LoVo (cell line): Measurements from ENCODE around the gene SPATS2L.

Experiments
- DNase-seq: peaks from one replicate; pipeline ENCODE4 v3.0.0-alpha.2; 2016; ENCODE audit warnings: low spot score

SPATS2L gene

DNA sequence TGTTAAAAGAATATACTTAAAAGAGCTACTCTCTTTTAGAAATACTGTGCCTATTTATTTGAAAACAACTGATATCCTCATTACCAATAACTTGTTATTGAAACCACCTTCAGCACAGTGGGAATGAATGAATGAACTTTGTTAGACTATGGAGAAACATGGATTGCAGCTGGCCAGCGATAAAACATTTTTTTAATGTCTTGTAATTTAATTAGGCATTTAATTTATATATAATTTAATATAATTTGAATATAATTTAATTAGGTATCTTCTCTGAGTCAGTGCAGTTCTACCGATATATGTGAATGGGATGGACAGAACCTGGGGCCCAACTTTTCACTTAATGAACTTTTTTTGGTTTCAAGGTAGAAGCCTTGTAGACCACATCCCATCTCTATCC lies 109.0 kb downstream of the SPATS2L start:
- no peak for DNase-seq

DNA sequence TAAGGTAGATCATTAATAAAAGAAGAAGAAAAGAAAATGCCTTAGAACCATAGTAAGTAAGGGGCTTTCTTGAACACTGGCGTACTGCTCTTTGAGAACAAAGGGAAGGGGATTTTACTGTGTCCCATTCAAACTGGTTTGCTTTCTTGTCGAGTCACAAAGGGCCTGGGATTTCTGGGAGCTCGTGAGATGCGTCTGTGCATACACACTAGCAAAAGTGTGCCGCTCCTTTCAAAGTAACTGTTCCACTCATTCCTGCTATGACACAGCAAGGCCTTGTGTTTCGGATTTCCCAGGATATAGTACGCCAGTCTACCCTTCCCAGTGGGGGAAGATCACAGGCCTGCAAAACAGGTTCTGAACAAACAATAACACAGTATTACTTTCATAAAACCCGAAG lies 110.4 kb downstream of the SPATS2L start:
- no peak for DNase-seq

DNA sequence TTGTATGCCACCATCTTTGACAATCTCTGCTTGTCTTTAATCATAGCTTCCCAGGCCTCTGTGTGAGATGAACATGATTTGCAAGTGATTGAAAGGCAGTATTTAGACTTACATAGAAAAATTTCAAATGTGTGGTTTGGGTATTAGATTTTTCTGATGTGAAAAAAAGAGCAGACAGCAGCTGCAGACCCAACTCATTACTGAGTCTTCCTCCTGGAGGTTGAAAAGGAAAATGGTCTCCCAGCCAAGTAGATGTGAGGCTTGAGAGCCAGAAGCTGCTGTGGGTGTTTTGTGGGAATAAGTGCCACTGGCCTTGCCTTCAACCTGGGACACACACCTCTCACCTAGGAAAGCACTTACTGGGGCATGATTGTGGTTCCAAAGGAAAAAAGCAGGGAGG lies 110.9 kb downstream of the SPATS2L start:
- DNase-seq, result no peak

DNA sequence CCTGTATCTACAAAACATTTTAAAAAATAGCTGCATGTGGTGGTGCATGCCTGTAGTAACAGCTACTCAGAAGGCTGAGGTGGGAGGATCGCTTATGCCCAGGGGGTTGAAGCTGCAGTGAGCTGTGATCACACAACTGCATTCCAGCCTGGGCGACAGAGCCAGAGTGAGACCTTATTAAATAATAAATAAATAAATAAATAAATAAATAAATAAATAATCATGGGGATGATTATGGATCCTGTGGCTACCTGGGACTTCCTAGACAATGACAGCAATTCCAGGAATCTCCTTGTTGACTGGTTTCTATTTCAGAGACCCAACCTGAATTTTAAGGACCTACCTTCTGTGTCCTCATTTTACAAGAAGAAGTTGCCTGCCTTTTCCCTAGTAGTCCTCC lies 111.9 kb downstream of the SPATS2L start:
- no peak for DNase-seq

DNA sequence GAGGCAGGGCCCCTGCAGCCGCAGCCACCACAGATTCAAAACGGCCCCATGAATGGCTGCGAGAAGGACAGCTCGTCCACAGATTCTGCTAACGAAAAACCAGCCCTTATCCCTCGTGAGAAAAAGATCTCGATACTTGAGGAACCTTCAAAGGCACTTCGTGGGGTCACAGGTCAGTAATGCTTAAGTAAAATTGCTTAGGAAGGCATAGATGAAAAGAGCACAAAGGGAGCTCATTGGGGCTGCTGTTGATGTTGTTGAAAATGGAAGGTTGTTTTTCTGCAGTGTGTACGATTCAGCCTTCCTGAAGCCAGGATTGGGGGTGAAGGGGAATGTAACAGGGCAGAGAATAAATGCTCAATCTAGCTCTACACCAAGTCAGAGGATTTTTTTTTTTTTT lies 112.8 kb downstream of the SPATS2L start:
- DNase-seq, result no peak

DNA sequence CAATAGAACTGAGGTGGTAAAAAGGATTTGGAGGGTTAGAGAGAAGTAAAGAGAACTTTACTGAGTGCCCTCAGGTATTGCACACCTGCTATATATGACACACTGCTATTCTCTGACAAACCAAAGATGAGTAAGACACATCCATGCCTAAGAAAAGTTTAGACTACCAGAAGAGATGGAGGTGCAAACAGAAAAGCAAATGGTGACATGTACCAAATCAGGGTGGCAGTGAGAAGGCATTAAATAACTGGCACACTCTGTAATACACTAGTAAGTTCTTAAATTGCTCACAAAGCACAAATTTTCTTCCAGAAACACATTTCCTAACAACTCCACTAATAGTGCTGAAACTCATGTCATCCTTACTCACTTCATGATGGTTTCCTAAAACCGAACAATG lies 114.8 kb downstream of the SPATS2L start:
- DNase-seq, result no peak

DNA sequence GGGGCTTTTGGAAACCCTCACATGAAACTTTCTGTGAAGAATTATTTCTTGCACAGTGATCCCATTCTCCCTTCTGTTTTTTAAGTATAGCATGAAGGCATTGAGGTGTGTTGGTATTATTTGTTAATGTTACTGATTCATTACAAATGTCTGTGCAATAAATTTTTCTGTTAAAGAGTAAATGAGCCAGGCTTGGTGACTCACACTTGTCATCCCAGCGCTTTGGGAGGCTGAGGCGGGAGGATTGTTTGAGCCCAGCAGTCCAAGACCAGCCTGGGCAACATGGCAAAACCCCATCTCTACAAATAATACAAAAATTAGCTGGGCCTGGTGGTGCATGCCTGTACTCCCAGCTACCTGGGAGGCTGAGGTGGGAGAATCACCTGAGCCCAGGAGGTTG lies 115.6 kb downstream of the SPATS2L start:
- no peak for DNase-seq

- no peak for DNase-seq
These were observed 116.2 kb downstream of the SPATS2L start for GRCh38 chr2:200422532-200423261.

DNA sequence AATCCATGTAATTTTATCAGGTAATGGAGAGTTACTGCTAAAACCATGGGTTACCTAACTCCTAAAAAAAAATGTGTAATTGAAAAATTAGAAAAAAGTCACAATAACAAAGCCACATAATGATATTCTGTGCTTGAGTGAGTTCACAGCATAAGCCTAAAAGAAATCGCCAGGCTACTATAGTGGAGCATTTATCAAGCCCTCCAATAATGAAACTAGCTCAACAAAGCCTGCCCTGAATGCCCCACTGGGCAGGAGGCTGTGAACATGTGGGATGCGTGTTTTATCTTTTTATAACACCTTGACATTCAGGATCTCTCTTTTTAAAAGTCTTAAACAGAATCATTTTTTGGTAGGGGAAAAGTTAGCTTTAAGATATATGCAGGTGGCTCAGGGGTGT lies 117.0 kb downstream of the SPATS2L start:
- DNase-seq, result no peak

DNA sequence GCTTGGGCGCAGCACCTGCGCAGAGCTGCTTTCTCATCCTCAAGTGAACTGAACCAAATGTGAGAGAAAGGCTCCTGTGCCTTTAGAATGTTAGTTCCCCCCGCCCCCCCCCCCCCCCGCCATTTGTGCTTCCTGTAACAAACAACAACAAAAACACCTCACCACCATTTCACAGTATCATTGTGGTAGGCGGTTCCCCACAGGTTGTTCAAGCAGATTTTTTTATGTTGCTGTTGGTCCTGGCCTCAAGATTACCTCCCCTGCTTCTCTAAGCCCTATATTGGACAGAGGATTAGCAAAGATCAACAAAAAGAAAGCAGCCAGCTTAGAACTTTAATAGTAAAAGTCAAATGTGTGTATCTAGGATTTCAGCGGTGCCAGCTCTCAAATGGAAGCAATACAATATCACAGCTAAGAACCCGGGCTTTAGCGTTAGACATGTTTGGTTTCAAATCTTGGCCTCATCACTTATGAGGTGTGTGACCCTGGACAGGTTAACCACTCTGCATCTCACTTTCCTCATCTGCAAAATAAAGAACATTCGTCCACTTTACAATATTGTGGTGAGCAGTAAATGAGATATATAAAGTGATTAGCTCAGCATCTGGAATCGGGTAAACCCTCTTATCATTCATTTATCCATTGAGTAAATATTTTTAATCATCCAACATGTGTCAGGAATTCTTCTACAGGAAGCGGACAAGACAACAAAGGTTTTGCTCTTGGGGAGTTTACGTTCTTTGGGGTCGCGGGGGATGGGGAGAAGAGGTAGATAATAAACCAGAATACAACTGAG lies 118.7 kb downstream of the SPATS2L start:
- DNase-seq, result no peak

DNA sequence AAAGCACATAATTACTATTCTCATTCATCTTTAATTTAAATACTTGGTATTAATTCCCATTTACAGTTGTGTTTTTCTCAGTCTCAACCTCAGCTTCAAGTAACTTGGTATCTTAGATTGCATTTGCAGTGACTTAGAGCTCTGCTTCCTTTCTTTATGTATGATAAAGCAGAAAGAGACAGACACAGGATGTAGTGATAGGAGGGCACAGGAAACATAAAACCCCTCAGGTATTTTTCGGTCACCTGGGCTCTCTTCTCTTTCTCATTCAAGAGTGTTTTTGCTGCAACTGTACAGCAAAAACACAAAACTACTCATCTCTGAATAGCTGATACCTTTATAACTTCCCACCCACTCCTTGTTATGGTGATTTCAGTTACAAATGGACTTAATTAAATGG lies 120.3 kb downstream of the SPATS2L start:
- DNase-seq, result no peak

GRCh38 chr2:200428961-200429665 lies 122.6 kb downstream of the SPATS2L start:
- DNase-seq, result no peak

DNA sequence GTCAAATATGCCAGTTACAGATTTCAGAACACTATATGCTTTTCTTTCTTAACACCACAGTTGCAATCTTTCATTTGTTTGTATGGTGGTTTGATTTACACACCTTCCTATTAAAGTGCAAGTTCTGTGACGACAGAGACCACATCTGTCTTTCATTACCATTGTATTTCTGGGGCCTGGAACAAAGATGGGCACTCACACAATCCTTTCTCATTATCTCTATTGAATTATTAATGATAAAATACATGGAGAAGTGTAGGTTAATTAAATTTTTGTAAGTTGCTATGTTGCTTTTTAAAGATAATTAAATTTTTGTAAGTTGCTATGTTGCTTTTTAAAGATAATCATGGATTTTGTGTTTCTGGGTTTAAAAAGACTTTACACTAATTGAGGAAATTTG lies 123.5 kb downstream of the SPATS2L start:
- DNase-seq, result no peak

DNA sequence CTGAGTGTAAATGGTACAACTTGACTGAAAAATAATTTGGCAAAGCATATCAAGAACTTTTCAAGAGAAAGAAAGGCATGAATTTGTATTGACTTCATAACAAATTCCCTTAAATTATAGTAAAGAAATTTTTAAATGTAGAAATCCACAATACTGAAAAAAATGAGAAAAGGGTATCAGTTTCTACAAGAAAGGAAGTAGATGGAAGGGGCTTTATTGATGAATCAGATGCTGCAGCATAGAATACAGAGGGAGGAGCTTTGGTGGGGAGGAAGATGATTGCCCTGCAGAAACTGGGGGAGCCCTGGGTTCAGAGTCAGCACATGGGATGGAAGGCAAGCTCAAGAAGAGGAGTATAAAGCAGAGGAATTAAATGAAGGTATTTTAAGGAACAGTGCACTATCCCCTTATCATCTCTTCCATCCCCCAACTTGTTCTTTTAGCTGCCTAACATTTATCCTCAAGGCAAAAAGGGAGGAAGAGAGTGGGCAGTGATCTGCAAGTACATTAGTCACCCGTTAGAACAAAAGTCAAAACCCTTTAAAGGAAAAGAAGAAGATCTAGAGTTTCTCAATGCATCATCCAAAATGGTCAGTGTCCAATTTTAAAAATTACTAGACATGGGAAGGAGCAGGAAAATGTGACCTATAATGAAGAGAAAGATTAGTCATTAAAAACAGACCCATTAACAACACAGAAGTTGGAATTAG lies 125.7 kb downstream of the SPATS2L start:
- no peak for DNase-seq

DNA sequence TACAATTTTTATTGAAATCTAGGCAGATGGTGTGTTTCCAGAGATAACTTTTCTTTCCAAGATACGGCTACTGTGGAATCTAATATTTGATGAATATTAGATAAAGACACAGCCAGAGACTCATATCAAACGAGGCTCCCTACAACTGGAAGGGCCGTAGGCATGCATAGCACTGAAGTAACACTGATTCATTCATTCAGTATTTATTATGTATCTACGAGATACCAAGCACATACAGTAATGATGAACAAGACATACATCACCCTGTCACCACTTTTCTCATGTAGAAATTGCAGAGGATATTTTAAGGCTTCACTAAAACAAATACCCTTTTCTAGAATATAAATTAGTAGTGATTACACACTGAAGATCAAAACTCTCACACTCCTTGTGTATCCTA lies 128.9 kb downstream of the SPATS2L start:
- no peak for DNase-seq

GRCh38 chr2:200438251-200438650 lies 131.8 kb downstream of the SPATS2L start:
- DNase-seq, result no peak

DNA sequence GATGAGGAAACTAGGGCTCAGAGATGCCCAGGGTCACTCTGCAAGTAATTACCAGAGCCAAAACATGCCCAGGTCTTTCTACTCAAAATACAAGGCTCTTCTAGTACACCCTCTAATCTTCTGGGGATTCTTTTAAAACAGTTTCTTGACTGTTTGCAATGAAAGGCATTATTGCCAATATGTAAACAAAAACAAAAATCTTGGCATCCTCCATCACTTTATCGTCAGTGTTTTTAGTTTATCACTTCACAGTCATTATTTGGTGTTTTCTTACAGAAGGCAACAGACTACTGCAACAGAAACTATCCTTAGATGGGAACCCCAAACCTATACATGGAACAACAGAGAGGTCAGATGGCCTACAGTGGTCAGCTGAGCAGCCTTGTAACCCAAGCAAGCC lies 132.4 kb downstream of the SPATS2L start:
- no peak for DNase-seq

DNA sequence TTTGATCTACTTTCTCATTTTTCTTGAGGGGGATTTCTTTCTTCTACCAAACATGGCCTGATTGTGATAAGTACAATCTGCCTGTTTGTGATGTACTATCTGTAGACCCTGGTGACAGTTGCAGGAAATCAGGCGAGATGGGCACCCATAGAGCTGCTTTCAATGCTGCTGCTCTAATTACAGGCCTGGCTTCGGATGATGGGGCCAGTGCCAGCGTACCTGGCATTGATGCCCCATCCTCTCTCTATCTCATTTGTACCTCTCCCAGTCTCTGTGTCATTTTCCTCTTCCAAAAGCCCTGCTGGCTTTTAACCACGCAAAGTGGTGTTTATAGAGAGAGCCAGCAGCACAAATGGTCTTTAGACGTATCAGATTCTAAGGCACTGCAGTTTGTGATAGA lies 133.5 kb downstream of the SPATS2L start:
- DNase-seq, result no peak

GRCh38 chr2:200442471-200442870 lies 136.0 kb downstream of the SPATS2L start:
- no peak for DNase-seq

- DNase-seq, result no peak
These were observed 136.9 kb downstream of the SPATS2L start for GRCh38 chr2:200443376-200443775.

DNA sequence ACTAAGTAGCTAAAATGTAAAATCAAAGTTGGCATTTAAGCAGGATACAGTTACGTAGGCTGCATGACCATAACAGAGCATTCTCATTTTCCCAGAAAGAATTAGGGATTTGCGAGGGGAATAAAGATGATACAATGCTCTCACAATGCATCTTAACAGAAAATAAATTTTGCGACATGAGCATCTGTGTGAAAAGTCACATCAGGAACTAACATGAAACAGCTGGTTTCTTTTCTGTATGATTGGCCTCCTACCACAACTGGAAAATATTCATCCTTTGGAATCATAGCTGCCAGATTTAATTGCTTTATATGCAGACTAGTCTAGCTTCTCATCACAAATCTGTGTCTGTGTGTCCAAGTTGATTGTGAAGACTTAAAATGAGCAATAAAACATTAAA lies 137.4 kb downstream of the SPATS2L start:
- no peak for DNase-seq

GRCh38 chr2:200444530-200444929 lies 138.0 kb downstream of the SPATS2L start:
- no peak for DNase-seq
